AG04450 (cell line): ENCODE data around the gene KRTAP4-1. TPM values are rescaled to one million over a fixed set of nuclear protein-coding genes. Genes with fewer than 3 reads are reported as not detected.
"Not testable (repeated sequence)": the region's sequence is repeated elsewhere in the genome, so short reads cannot be mapped to it uniquely, and the experiment has no call there.

Experiments used
- CTCF ChIA-PET: fragments of 300-600, 350-600 bp; formaldehyde crosslinking; extraction: SDS; loops from one replicate; lab custom pipeline; 2022; ENCODE audit warnings: antibody characterized with exemption, inconsistent platforms; lab: Charles Lee
- POLR2A ChIA-PET: fragments of 350-600 bp; formaldehyde crosslinking; extraction: SDS; loops from one replicate; lab custom pipeline; 2021; ENCODE audit warnings: antibody characterized with exemption, inconsistent platforms; lab: Yijun Ruan, JAX
- DNase-seq: peaks from one replicate; pipeline ENCODE4 v3.0.0-alpha.2; 2011; ENCODE audit warnings: low read depth, low spot score
- H3K27ac ChIP-seq: one replicate; pipeline ENCODE4 v1.5.1; 2012; ENCODE audit warnings: low read depth, low read length, control low read depth
- H3K27me3 ChIP-seq: one replicate; pipeline ENCODE4 v1.6.0; 2012; ENCODE audit warnings: low read length; ENCODE audit not compliant: control insufficient read depth, insufficient read depth
- H3K4me3 ChIP-seq: 2 replicates; pipeline ENCODE4 v1.5.1; 2011; ENCODE audit warnings: mild to moderate bottlenecking, low read depth, low read length, control low read depth
- H3K9me3 ChIP-seq: 2 replicates; pipeline ENCODE4 v1.5.1; 2012; ENCODE audit warnings: low read length; ENCODE audit not compliant: control insufficient read depth, insufficient read depth
- polyA minus RNA-seq: library from RNA; depleted of rRNA, polyadenylated mRNA; stranded (reverse); fragments of >200 nt; gene quantifications from 2 replicates; pipeline ENCODE4 v1.2.3, GENCODE V29; 2011; rRNA and poly(A)+ RNA removed
- polyA plus RNA-seq: library from polyadenylated mRNA; depleted of rRNA; stranded (reverse); fragments of >200 nt; gene quantifications from 2 replicates; pipeline ENCODE4 v1.2.3, GENCODE V29; 2011; rRNA removed
- TF ChIP-seq, protein P1 (sequence below): IDR thresholded peaks from 2 replicates; pipeline ENCODE4 v1.5.1; 2011; ENCODE audit warnings: low read depth, low read length, control low read depth, inconsistent platforms

The KRTAP4-1 gene
- polyA plus RNA-seq: not detected in 2 replicates
- polyA minus RNA-seq: not detected in 2 replicates

- peaks cover 5% of the 10 kb centered on the region; the same call in 1 of the 2 replicates for H3K9me3 ChIP-seq
- H3K27me3 ChIP-seq: no peaks in the 10 kb centered on the region
- DNase-seq: no peak
- POLR2A ChIA-PET: no interaction called here
- CTCF ChIA-PET: no interaction called here
- no peak within 1 kb of the TSS for H3K4me3 ChIP-seq
- TF ChIP-seq, protein P1, sequence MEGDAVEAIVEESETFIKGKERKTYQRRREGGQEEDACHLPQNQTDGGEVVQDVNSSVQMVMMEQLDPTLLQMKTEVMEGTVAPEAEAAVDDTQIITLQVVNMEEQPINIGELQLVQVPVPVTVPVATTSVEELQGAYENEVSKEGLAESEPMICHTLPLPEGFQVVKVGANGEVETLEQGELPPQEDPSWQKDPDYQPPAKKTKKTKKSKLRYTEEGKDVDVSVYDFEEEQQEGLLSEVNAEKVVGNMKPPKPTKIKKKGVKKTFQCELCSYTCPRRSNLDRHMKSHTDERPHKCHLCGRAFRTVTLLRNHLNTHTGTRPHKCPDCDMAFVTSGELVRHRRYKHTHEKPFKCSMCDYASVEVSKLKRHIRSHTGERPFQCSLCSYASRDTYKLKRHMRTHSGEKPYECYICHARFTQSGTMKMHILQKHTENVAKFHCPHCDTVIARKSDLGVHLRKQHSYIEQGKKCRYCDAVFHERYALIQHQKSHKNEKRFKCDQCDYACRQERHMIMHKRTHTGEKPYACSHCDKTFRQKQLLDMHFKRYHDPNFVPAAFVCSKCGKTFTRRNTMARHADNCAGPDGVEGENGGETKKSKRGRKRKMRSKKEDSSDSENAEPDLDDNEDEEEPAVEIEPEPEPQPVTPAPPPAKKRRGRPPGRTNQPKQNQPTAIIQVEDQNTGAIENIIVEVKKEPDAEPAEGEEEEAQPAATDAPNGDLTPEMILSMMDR: no peak
- no peak within 1 kb of the TSS for H3K27ac ChIP-seq
Measured at GRCh38 chr17:41184480-41184961, at the start of gene KRTAP4-1. KRTAP4-1 (minus strand) TSS chr17:41184911; CDS start chr17:41184854, 57 bp downstream.

DNA sequence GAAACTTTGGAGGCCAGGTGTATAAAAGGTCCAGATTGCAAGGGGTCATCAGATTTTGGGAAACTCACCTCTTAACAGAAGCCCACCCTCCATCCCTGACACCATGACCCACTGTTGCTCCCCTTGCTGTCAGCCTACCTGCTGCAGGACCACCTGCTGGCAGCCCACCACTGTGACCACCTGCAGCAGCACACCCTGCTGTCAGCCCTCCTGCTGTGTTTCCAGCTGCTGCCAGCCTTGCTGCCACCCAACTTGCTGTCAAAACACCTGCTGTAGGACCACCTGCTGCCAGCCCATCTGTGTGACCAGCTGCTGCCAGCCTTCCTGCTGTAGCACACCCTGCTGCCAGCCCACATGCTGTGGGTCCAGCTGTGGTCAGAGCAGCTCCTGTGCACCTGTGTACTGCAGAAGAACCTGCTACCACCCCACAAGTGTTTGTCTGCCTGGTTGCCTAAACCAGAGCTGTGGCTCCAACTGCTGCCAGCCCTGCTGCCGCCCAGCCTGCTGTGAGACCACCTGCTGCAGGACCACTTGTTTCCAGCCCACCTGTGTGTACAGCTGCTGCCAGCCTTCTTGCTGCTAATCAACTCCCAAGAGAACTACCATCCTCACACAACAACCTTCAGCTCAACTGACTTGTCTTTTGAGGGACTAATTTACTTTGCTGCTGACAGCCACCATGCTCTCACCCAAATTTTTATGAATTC lies 47.8 kb upstream of the KRTAP4-1 start, which contains the start of gene KRTAP9-3:
TSS of gene KRTAP9-3 (plus strand) at position 51 of the 707 bp plus-strand sequence. CDS start at position 104, 53 bp downstream.
- CTCF ChIA-PET, H3K27ac ChIP-seq, POLR2A ChIA-PET, H3K4me3 ChIP-seq, H3K9me3 ChIP-seq, DNase-seq, H3K27me3 ChIP-seq: not testable (repeated sequence)

DNA sequence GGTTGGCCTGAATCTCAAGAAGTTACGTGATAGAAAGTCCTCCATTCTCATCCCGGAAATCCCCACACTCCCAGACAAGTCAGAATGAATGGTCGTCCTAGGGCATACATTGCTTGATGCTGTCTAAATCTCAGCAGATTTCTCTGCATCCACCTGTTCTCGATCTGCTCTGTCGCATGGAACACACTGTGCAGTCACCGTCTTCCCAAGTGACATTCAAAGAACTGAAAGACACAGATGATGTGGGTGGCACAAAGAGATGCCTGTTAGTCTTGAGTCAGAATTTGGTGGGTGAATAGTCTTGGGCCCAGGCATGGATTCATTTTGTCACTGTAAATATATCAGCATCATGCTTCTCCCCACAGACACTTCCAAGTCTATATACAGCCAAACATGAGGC lies 47.0 kb upstream of the KRTAP4-1 start:
- ChIA-PET CTCF (no interaction called here), POLR2A (no interaction called here)
- Histone ChIP-seq H3K27me3 (no peaks in the 10 kb centered on the region), H3K27ac (no peak overlapping the region), H3K4me3 (no peak overlapping the region), H3K9me3 (no peaks in the 10 kb centered on the region)
- TF ChIP-seq, protein P1: no peak
- DNase-seq: no peak

- TF ChIP-seq, protein P1: no peak
- no peak overlapping the region for H3K27ac ChIP-seq
- CTCF ChIA-PET: no interaction called here
- no peak for DNase-seq
- no peaks in the 10 kb centered on the region for H3K9me3 ChIP-seq
- POLR2A ChIA-PET: no interaction called here
- no peaks in the 10 kb centered on the region for H3K27me3 ChIP-seq
- no peak overlapping the region for H3K4me3 ChIP-seq
Measured at GRCh38 chr17:41230094-41230493, 45.4 kb upstream of the KRTAP4-1 start.

GRCh38 chr17:41226598-41227095 lies 41.9 kb upstream of the KRTAP4-1 start, which contains the start of gene KRTAP9-2:
KRTAP9-2 (plus strand) TSS chr17:41226648; CDS start chr17:41226655, 7 bp downstream.
- POLR2A ChIA-PET, CTCF ChIA-PET, H3K27me3 ChIP-seq, H3K4me3 ChIP-seq, H3K27ac ChIP-seq, DNase-seq, H3K9me3 ChIP-seq: not testable (repeated sequence)

GRCh38 chr17:41226051-41226450 lies 41.3 kb upstream of the KRTAP4-1 start:
- no peak for DNase-seq
- Histone ChIP-seq H3K4me3 (no peak overlapping the region), H3K9me3 (no peaks in the 10 kb centered on the region), H3K27me3 (no peaks in the 10 kb centered on the region), H3K27ac (no peak overlapping the region)
- POLR2A ChIA-PET: no interaction called here
- TF ChIP-seq, protein P1: no peak
- CTCF ChIA-PET: no interaction called here
